RWPE2 (cell line): ENCODE measurements around the gene C6orf89.
A peak's percentile ranks its signal among the peaks of the same experiment; 100 is the strongest.

Source experiments
- ATAC-seq: fragments of 200-7000 bp; cut with Tn5 transposase; 3 replicates; pipeline ENCODE4 v1.9.1; 2021; ENCODE audit warnings: low read depth
- DNase-seq: peaks from one replicate; pipeline ENCODE4 v3.0.0-alpha.2; 2020; ENCODE audit warnings: low spot score
- H3K27ac ChIP-seq: fragments of 450-650 bp; 2 replicates; pipeline ENCODE4 v1.5.1; 2017; ENCODE audit warnings: mild to moderate bottlenecking; ENCODE audit not compliant: poor library complexity, severe bottlenecking
- H3K27me3 ChIP-seq: fragments of 250-450 bp; sonication (Bioruptor Pico); 2 replicates; pipeline ENCODE4 v1.5.1; 2021; ENCODE audit warnings: mild to moderate bottlenecking, moderate library complexity; ENCODE audit not compliant: insufficient read depth, poor library complexity, severe bottlenecking
- H3K36me3 ChIP-seq: fragments of 250-450 bp; sonication (Bioruptor Pico); 2 replicates; pipeline ENCODE4 v1.5.1; 2020; ENCODE audit warnings: low read depth, mild to moderate bottlenecking, moderate library complexity
- H3K4me1 ChIP-seq: fragments of 250-450 bp; sonication (Bioruptor Pico); 2 replicates; pipeline ENCODE4 v1.5.1; 2021; ENCODE audit warnings: mild to moderate bottlenecking, moderate library complexity; ENCODE audit not compliant: insufficient read depth, poor library complexity, severe bottlenecking
- H3K4me3 ChIP-seq: fragments of 250-450 bp; sonication (Bioruptor Pico); 2 replicates; pipeline ENCODE4 v1.5.1; 2021; ENCODE audit warnings: mild to moderate bottlenecking, moderate library complexity; ENCODE audit not compliant: severe bottlenecking
- H3K9me3 ChIP-seq: fragments of 250-450 bp; sonication (Bioruptor Pico); 2 replicates; pipeline ENCODE4 v1.5.1; 2021; ENCODE audit warnings: mild to moderate bottlenecking, moderate library complexity; ENCODE audit not compliant: severe bottlenecking
- CTCF ChIP-seq: fragments of 450-650 bp; IDR thresholded peaks from one replicate; pipeline ENCODE4 v1.5.1; 2017; ENCODE audit warnings: mild to moderate bottlenecking, moderate library complexity; ENCODE audit not compliant: poor library complexity, severe bottlenecking

The C6orf89 gene

GRCh38 chr6:36838896-36839748, 46.6 kb upstream of the C6orf89 start, which contains the start of gene CPNE5:
Gene CPNE5 (minus strand): TSS chr6:36839444. CDS start chr6:36839377, 67 bp downstream.
- Histone ChIP-seq H3K4me3 (peak within 1 kb of the TSS; percentile 39), H3K27ac (no peak within 1 kb of the TSS), H3K9me3 (no peaks in the 10 kb centered on the region), H3K27me3 (peaks cover 22% of the 10 kb centered on the region), H3K4me1 (no peaks in the 10 kb centered on the region), H3K36me3 (no peaks in the 10 kb centered on the region)
- TF ChIP-seq CTCF, result no peak
- DNase-seq (no peak), ATAC-seq (peak; percentile 30; the same call in 1 of the 3 replicates)

GRCh38 chr6:36839749-36840431, 45.9 kb upstream of the C6orf89 start:
- ATAC-seq (peak; percentile 40; the same call in 2 of the 3 replicates), DNase-seq (no peak)
- no peaks in the 10 kb centered on the region for H3K4me1 ChIP-seq
- H3K4me3 ChIP-seq, result peak overlapping the region; percentile 39
- no peak overlapping the region for H3K27ac ChIP-seq
- H3K36me3 ChIP-seq, result no peaks in the 10 kb centered on the region
- no peaks in the 10 kb centered on the region for H3K9me3 ChIP-seq
- peaks cover 22% of the 10 kb centered on the region for H3K27me3 ChIP-seq
- peak; percentile 44 for TF ChIP-seq CTCF

GRCh38 chr6:36840432-36841403, 45.0 kb upstream of the C6orf89 start:
- ATAC-seq, result no peak
- Histone ChIP-seq H3K36me3 (no peaks in the 10 kb centered on the region), H3K4me3 (peak overlapping the region; percentile 39)

GRCh38 chr6:36841756-36842155, 44.0 kb upstream of the C6orf89 start:
- DNase-seq (no peak), ATAC-seq (no peak)
- Histone ChIP-seq H3K9me3 (no peaks in the 10 kb centered on the region), H3K27ac (no peak overlapping the region), H3K4me1 (no peaks in the 10 kb centered on the region), H3K27me3 (peaks cover 22% of the 10 kb centered on the region), H3K36me3 (no peaks in the 10 kb centered on the region), H3K4me3 (no peak overlapping the region)
- no peak for TF ChIP-seq CTCF

More at GRCh38 chr6:36840432-36841403, 45.0 kb upstream of the C6orf89 start:
- Histone ChIP-seq H3K4me1 (no peaks in the 10 kb centered on the region), H3K27ac (no peak overlapping the region), H3K9me3 (no peaks in the 10 kb centered on the region), H3K27me3 (peaks cover 22% of the 10 kb centered on the region)
- DNase-seq, result no peak
- no peak for TF ChIP-seq CTCF
